Endothelial cell of umbilical vein (primary cell): ENCODE measurements around the gene TMEM92.

Source experiments
- CTCF ChIP-seq, 2 donors: IDR thresholded peaks; 1 replicate in 1 of 2; 2 replicates in 1 of 2; pipeline ENCODE4 v1.5.1; 2011; ENCODE audit warnings: low read length in 2 of 2, mild to moderate bottlenecking in 2 of 2, moderate library complexity in 2 of 2, control low read depth in 1 of 2, inconsistent platforms in 1 of 2, low read depth in 1 of 2; ENCODE audit not compliant: insufficient read depth in 1 of 2; ENCODE audit errors: extremely low read depth in 1 of 2
- JUN ChIP-seq: IDR thresholded peaks from 2 replicates; pipeline ENCODE4 v1.6.1; 2011; ENCODE audit warnings: borderline replicate concordance, low read depth; ENCODE audit not compliant: insufficient read length, insufficient read depth
- POLR2AphosphoS5 ChIP-seq: IDR thresholded peaks from 2 replicates; pipeline ENCODE4 v1.6.1; 2012; ENCODE audit warnings: low read depth, mild to moderate bottlenecking, control low read depth, low read length, moderate library complexity; ENCODE audit not compliant: insufficient read depth

GRCh38 chr17:50261051-50261915 lies 13.0 kb upstream of the TMEM92 start:
- TF ChIP-seq CTCF (IDR thresholded peaks at IDR 0.05; ENCODE audit: extremely low read depth in 1 of 2, insufficient read depth in 1 of 2, low read depth in 1 of 2, low read length in 2 of 2) = no peak
- no peak for TF ChIP-seq POLR2AphosphoS5
- no peak for TF ChIP-seq JUN
